Activated CD8-positive, alpha-beta memory T cell treated with anti-CD3 and anti-CD28 coated beads for 36 hours (primary cell): Measurements from ENCODE around the gene GPS2. TPM values are rescaled to one million over a fixed set of nuclear protein-coding genes. Genes with fewer than 3 reads are reported as not detected.

ENCODE experiments used
- CTCF ChIA-PET: fragments of 350-600 bp; sonication (Branson Sonifier 250); formaldehyde crosslinking; loops from one replicate; lab custom pipeline; 2021; ENCODE audit warnings: antibody characterized with exemption; lab: Charles Lee
- POLR2A ChIA-PET: fragments of 350-600 bp; sonication (Branson Sonifier 250); formaldehyde crosslinking; loops from one replicate; lab custom pipeline; 2021; ENCODE audit warnings: antibody characterized with exemption; lab: Charles Lee
- total RNA-seq, 2 experiments: library from RNA; stranded (reverse); gene quantifications; one replicate each; pipeline ENCODE4 v1.2.3, GENCODE V29; 2021

GPS2 gene
- total RNA-seq, 2 experiments from 2014 or later, result 68.8 to 69.5 TPM

- ChIA-PET POLR2A (no interaction called here), CTCF (no interaction called here)
These were observed 12.3 kb upstream of the GPS2 start for GRCh38 chr17:7327501-7327900.

- ChIA-PET POLR2A (no interaction called here), CTCF (interaction anchor here (1.0 to 1.3 kb wide), 3 partner anchors 9 to 46 kb away, joined by 3 to 4 read pairs (median 4); partner anchors contain the start of genes ACAP1 and SLC2A4)
These were observed 11.9 kb upstream of the GPS2 start for GRCh38 chr17:7327056-7327455.

GRCh38 chr17:7326186-7326585 is 11.0 kb upstream of the GPS2 start:
- ChIA-PET CTCF (interaction anchor here (1.0 to 1.3 kb wide), 3 partner anchors 10 to 45 kb away, joined by 3 to 4 read pairs (median 4); partner anchors contain the start of genes ACAP1 and SLC2A4), POLR2A (no interaction called here)

- ChIA-PET POLR2A (interaction anchor here (1.0 kb wide), 1 partner anchor 12 kb away, joined by 7 read pairs; no protein-coding TSS in a partner anchor), CTCF (interaction anchor here (0.6 to 2.6 kb wide), 6 partner anchors 11 to 363 kb away, joined by 3 to 16 read pairs (median 4); partner anchors contain the start of genes ACAP1, TMEM95, TP53 and WRAP53)
These were observed 9.9 kb upstream of the GPS2 start for GRCh38 chr17:7325031-7325528.

- POLR2A ChIA-PET, result interaction anchor here (1.0 kb wide), 1 partner anchor 11 kb away, joined by 7 read pairs; no protein-coding TSS in a partner anchor
These were observed 9.2 kb upstream of the GPS2 start for GRCh38 chr17:7324438-7324779.

GRCh38 chr17:7323731-7324437 is 8.7 kb upstream of the GPS2 start:
- ChIA-PET CTCF (interaction anchor here (1.0 to 2.6 kb wide), 3 partner anchors 12 to 364 kb away, joined by 4 to 16 read pairs (median 9); partner anchors contain the start of genes ACAP1, TP53 and WRAP53), POLR2A (no interaction called here)

More at GRCh38 chr17:7324438-7324779, 9.2 kb upstream of the GPS2 start:
- CTCF ChIA-PET, result interaction anchor here (0.6 to 2.6 kb wide), 6 partner anchors 11 to 363 kb away, joined by 3 to 16 read pairs (median 4); partner anchors contain the start of genes ACAP1, TMEM95, TP53 and WRAP53

- POLR2A ChIA-PET, result no interaction called here
- CTCF ChIA-PET, result interaction anchor here (2.5 to 2.6 kb wide), 2 partner anchors 14 to 21 kb away, joined by 9 to 16 read pairs; partner anchors contain the start of gene ACAP1
These were observed 7.5 kb upstream of the GPS2 start for GRCh38 chr17:7322520-7323194.

- CTCF ChIA-PET, result interaction anchor here (0.6 to 1.4 kb wide), 3 partner anchors 12 to 24 kb away, joined by 3 to 4 read pairs (median 3); partner anchors contain the start of gene ACAP1
- POLR2A ChIA-PET, result no interaction called here
These were observed 6.3 kb upstream of the GPS2 start for GRCh38 chr17:7321466-7321865.

GRCh38 chr17:7318121-7318860 is 3.1 kb upstream of the GPS2 start:
- CTCF ChIA-PET, result interaction anchor here (0.5 to 1.1 kb wide), 2 partner anchors 34 to 133 kb away, joined by 4 read pairs; no protein-coding TSS in a partner anchor
- POLR2A ChIA-PET, result interaction anchor here (0.5 to 1.2 kb wide), 3 partner anchors 11 to 24 kb away, joined by 3 to 7 read pairs (median 4); partner anchors contain the start of gene NEURL4

- ChIA-PET CTCF (interaction anchor here (1.1 to 3.3 kb wide), 2 partner anchors 12 to 35 kb away, joined by 4 to 9 read pairs; partner anchors contain the start of gene NEURL4), POLR2A (interaction anchor here (1.2 kb wide), 1 partner anchor 12 kb away, joined by 4 read pairs; the partner anchor contains the start of gene NEURL4)
These were observed 2.1 kb upstream of the GPS2 start for GRCh38 chr17:7317161-7317803.

GRCh38 chr17:7315570-7316235 is 543 bp upstream of the GPS2 start:
- POLR2A ChIA-PET, result interaction anchor here (0.6 to 1.5 kb wide), 2 partner anchors 14 to 34 kb away, joined by 4 to 5 read pairs; partner anchors contain the start of gene NEURL4
- CTCF ChIA-PET, result interaction anchor here (1.8 to 3.3 kb wide), 3 partner anchors 14 to 33 kb away, joined by 4 to 9 read pairs (median 7); partner anchors contain the start of genes ACAP1 and NEURL4

- CTCF ChIA-PET, result interaction anchor here (0.8 to 3.3 kb wide), 9 partner anchors 11 to 34 kb away, joined by 3 to 9 read pairs (median 5); partner anchors contain the start of genes ACAP1, NEURL4 and SLC2A4
These were observed 1.1 kb downstream of the GPS2 start for GRCh38 chr17:7313890-7314718.

GRCh38 chr17:7313088-7313889 is 1.9 kb downstream of the GPS2 start:
- CTCF ChIA-PET, result interaction anchor here (0.6 to 2.5 kb wide), 6 partner anchors 12 to 379 kb away, joined by 4 to 8 read pairs (median 5); partner anchors contain the start of genes NEURL4 and SLC2A4

More at GRCh38 chr17:7313890-7314718, 1.1 kb downstream of the GPS2 start:
- POLR2A ChIA-PET, result interaction anchor here (0.6 to 2.2 kb wide), 6 partner anchors 11 to 260 kb away, joined by 3 to 13 read pairs (median 6); partner anchors contain the start of gene NEURL4

GRCh38 chr17:7312432-7313087 is 2.6 kb downstream of the GPS2 start:
- CTCF ChIA-PET, result interaction anchor here (0.6 to 2.5 kb wide), 5 partner anchors 12 to 380 kb away, joined by 4 to 8 read pairs (median 5); partner anchors contain the start of gene NEURL4

More at GRCh38 chr17:7313088-7313889, 1.9 kb downstream of the GPS2 start:
- POLR2A ChIA-PET, result interaction anchor here (0.6 to 2.2 kb wide), 7 partner anchors 12 to 167 kb away, joined by 3 to 13 read pairs (median 6); partner anchors contain the start of gene NEURL4

More at GRCh38 chr17:7312432-7313087, 2.6 kb downstream of the GPS2 start:
- POLR2A ChIA-PET, result interaction anchor here (0.8 to 2.2 kb wide), 3 partner anchors 17 to 92 kb away, joined by 3 to 13 read pairs (median 6); partner anchors contain the start of gene NEURL4
